Heart left ventricle (tissue), 13 donors: Measurements from ENCODE around the gene STRIP1.

Experiments used
- POLR2A ChIP-seq, 2 donors: fragments of 450-650 bp; IDR thresholded peaks; one replicate each; pipeline ENCODE4 v1.6.1; 2017; ENCODE audit warnings: antibody characterized with exemption in 2 of 2, mild to moderate bottlenecking in 2 of 2, moderate library complexity in 2 of 2
- TF ChIP-seq, protein P1 (sequence below), 12 donors: fragments of 200-600 bp; sonication (generic) in 4 of 12; IDR thresholded peaks; one replicate each; pipeline versions ENCODE4 v1.5.0 to v1.8.0; 2018 to 2022; ENCODE audit warnings: antibody characterized with exemption in 12 of 12, mild to moderate bottlenecking in 5 of 12
- donor health status: ischemic (EF 13 %, LVEDD 7.1; RV severe dilation, severe dysfunction).
- donor health status: DM: no; HTN: yes; CAD: no.
- donor health status: DM: no; HTN: no; CAD: no.
- donor health status: ischemic (EF 25% LVEDD 6.9; RV normal size, moderate dysfunction).
- donor health status: ischemic (EF 25% LVEDD 5.7; RV mildly dilated, moderate dysfunction).
- donor health status: ischemic (EF 35%, LVEDD 5.7; RV mildly dilated, moderate dysfunction).
- donor health status: nonischemic (EF 11% LVEDD 7.7; RV severe dilation, severe dysfunction).
- donor health status: DM: yes; HTN: yes; CAD: no.
- donor health status: PGD.
- donor health status: ischemic (EF 29% LVEDD 5.4; RV normal size, mild dysfunction).
- donor health status: nonischemic (EF 23%, LVEDD 6.1; RV moderate dilation, normal function).

DNA sequence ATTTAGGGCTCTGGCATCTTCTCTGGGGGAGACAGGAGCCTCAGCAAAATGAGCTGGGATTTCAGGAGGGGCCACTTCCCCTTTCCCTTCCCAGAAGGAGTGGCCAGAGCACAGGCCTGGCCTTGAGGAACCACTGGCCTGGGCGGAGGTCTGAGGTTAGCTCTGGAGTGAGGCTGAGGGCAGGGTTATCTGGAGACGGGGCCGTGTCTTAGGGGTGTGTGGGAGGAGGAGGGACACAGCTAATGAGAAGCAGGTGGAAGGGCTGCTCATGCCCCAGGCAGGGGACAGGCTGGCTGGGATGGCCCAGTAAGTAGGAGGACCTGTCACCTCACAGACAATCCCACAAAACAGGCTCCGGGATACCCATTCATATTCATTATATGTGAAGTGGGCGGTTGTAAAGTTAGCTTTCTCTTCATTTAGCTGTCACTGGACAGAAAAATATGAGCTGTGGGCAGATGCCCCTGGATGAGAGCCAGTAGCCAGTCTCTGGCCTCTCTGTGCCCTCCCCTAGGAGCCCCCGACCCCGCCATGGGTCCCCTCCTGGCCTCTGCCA is 23.6 kb downstream of the STRIP1 start:
- TF ChIP-seq, protein P1, sequence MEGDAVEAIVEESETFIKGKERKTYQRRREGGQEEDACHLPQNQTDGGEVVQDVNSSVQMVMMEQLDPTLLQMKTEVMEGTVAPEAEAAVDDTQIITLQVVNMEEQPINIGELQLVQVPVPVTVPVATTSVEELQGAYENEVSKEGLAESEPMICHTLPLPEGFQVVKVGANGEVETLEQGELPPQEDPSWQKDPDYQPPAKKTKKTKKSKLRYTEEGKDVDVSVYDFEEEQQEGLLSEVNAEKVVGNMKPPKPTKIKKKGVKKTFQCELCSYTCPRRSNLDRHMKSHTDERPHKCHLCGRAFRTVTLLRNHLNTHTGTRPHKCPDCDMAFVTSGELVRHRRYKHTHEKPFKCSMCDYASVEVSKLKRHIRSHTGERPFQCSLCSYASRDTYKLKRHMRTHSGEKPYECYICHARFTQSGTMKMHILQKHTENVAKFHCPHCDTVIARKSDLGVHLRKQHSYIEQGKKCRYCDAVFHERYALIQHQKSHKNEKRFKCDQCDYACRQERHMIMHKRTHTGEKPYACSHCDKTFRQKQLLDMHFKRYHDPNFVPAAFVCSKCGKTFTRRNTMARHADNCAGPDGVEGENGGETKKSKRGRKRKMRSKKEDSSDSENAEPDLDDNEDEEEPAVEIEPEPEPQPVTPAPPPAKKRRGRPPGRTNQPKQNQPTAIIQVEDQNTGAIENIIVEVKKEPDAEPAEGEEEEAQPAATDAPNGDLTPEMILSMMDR (IDR thresholded peaks at IDR 0.05): no peak
- no peak for TF ChIP-seq POLR2A (IDR thresholded peaks at IDR 0.05)
